Measurements from ENCODE around the gene SMIM1. TPM values are rescaled to one million over a fixed set of nuclear protein-coding genes. Genes with fewer than 3 reads are reported as not detected.

SMIM1 gene
- total RNA-seq, 1 experiment from 2014 or later = 5.5 TPM

DNA sequence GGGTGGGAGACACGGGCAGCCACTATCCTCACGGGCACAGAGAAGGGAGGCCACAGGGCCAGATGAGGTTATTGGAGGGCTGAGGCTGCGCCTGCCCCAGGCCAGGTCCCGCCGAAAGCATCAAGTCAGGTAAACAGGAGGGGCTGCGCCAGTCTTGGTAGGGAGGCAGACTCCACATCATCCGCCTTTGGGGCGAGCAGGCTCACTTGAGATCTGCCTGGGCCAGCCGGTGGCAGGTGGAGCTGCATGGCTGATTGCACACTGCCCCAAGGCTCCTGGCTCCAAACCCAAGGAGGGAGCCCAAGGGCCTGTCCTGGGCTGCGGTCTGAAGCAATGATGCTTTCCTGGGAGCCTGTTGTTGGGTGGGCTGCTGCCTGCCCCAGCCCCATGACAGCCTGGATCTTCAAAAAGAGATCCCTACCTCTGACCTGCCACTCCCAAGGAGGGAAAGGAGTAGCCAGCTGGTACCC is 4.6 kb downstream of the SMIM1 start:
- Histone ChIP-seq H3K36me3 (ENCODE audit: control insufficient read depth in 1 of 2, insufficient read depth in 2 of 2, low read length in 2 of 2) (peaks cover 10 to 21% of the 10 kb centered on the region in 2 experiments; a peak in 3 of 4 replicates), H2AFZ (ENCODE audit: low read depth, low read length, poor library complexity, severe bottlenecking) (no peak overlapping the region), H4K20me1 (ENCODE audit: insufficient read depth) (no peaks in the 10 kb centered on the region), H3K27me3 (ENCODE audit: insufficient read depth, low read length) (no peaks in the 10 kb centered on the region), H3K79me2 (ENCODE audit: insufficient read depth, low read length) (no peaks in the 10 kb centered on the region), H3K9me3 (ENCODE audit: control insufficient read depth in 1 of 2, insufficient read depth in 1 of 2, low read depth in 1 of 2, low read length in 2 of 2) (no peaks in the 10 kb centered on the region), H3K27ac (ENCODE audit: low read depth, low read length) (no peak overlapping the region), H3K9me2 (ENCODE audit: insufficient read depth) (no peaks in the 10 kb centered on the region), H3K4me1 (ENCODE audit: control insufficient read depth in 1 of 2, insufficient read depth in 2 of 2, low read length in 2 of 2) (peaks cover 22 to 34% of the 10 kb centered on the region in 2 experiments), H3K4me3 (replicated peaks in 1 of 2; ENCODE audit: low read depth in 1 of 2, low read length in 2 of 2) (no peak overlapping the region), H3K9ac (ENCODE audit: low read length) (no peak overlapping the region), H3K4me2 (ENCODE audit: low read length) (no peak overlapping the region)
- ChIA-PET POLR2A (no interaction called here), CTCF (interaction anchor here (2.3 kb wide), 1 partner anchor 19 kb away, joined by 10 read pairs; the partner anchor contains the start of gene LRRC47), RAD21 (ENCODE audit: low non-redundant PET in 1 of 2, low total read pairs in 2 of 2, uncharacterized antibody in 2 of 2, unreplicated experiment in 2 of 2) (no interaction called here)
- intact Hi-C loops (cut with micrococcal nuclease) = no loop called here
- ATAC-seq (no peak), DNase-seq (ENCODE audit: low read depth, low spot score) (no peak)
- TF ChIP-seq YY1 (IDR thresholded peaks at IDR 0.05; ENCODE audit: extremely low read depth, insufficient replicate concordance, low read depth, low read length) = no peak
- TF ChIP-seq, protein P1, sequence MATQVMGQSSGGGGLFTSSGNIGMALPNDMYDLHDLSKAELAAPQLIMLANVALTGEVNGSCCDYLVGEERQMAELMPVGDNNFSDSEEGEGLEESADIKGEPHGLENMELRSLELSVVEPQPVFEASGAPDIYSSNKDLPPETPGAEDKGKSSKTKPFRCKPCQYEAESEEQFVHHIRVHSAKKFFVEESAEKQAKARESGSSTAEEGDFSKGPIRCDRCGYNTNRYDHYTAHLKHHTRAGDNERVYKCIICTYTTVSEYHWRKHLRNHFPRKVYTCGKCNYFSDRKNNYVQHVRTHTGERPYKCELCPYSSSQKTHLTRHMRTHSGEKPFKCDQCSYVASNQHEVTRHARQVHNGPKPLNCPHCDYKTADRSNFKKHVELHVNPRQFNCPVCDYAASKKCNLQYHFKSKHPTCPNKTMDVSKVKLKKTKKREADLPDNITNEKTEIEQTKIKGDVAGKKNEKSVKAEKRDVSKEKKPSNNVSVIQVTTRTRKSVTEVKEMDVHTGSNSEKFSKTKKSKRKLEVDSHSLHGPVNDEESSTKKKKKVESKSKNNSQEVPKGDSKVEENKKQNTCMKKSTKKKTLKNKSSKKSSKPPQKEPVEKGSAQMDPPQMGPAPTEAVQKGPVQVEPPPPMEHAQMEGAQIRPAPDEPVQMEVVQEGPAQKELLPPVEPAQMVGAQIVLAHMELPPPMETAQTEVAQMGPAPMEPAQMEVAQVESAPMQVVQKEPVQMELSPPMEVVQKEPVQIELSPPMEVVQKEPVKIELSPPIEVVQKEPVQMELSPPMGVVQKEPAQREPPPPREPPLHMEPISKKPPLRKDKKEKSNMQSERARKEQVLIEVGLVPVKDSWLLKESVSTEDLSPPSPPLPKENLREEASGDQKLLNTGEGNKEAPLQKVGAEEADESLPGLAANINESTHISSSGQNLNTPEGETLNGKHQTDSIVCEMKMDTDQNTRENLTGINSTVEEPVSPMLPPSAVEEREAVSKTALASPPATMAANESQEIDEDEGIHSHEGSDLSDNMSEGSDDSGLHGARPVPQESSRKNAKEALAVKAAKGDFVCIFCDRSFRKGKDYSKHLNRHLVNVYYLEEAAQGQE (IDR thresholded peaks at IDR 0.05; ENCODE audit: low read depth) = no peak
- no peak for TF ChIP-seq ZFX (IDR thresholded peaks at IDR 0.05)
- no peak for TF ChIP-seq EGR1 (IDR thresholded peaks at IDR 0.05; ENCODE audit: low read depth)
- TF ChIP-seq, protein P2, sequence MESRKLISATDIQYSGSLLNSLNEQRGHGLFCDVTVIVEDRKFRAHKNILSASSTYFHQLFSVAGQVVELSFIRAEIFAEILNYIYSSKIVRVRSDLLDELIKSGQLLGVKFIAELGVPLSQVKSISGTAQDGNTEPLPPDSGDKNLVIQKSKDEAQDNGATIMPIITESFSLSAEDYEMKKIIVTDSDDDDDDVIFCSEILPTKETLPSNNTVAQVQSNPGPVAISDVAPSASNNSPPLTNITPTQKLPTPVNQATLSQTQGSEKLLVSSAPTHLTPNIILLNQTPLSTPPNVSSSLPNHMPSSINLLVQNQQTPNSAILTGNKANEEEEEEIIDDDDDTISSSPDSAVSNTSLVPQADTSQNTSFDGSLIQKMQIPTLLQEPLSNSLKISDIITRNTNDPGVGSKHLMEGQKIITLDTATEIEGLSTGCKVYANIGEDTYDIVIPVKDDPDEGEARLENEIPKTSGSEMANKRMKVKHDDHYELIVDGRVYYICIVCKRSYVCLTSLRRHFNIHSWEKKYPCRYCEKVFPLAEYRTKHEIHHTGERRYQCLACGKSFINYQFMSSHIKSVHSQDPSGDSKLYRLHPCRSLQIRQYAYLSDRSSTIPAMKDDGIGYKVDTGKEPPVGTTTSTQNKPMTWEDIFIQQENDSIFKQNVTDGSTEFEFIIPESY (IDR thresholded peaks at IDR 0.05; ENCODE audit: extremely low read depth, insufficient replicate concordance, low read length) = no peak
- no peak for TF ChIP-seq EZH2 (IDR thresholded peaks at IDR 0.05)
- TF ChIP-seq ZNF274 (IDR thresholded peaks at IDR 0.05; ENCODE audit: low read depth, low read length) = no peak
- TF ChIP-seq TCF7L2 (IDR thresholded peaks at IDR 0.05; ENCODE audit: borderline replicate concordance, extremely low read depth, insufficient read depth, insufficient read length) = no peak
- TF ChIP-seq, protein P3, sequence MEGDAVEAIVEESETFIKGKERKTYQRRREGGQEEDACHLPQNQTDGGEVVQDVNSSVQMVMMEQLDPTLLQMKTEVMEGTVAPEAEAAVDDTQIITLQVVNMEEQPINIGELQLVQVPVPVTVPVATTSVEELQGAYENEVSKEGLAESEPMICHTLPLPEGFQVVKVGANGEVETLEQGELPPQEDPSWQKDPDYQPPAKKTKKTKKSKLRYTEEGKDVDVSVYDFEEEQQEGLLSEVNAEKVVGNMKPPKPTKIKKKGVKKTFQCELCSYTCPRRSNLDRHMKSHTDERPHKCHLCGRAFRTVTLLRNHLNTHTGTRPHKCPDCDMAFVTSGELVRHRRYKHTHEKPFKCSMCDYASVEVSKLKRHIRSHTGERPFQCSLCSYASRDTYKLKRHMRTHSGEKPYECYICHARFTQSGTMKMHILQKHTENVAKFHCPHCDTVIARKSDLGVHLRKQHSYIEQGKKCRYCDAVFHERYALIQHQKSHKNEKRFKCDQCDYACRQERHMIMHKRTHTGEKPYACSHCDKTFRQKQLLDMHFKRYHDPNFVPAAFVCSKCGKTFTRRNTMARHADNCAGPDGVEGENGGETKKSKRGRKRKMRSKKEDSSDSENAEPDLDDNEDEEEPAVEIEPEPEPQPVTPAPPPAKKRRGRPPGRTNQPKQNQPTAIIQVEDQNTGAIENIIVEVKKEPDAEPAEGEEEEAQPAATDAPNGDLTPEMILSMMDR (IDR thresholded peaks at IDR 0.05 in 2 of 3, conservative IDR thresholded peaks at IDR 0.05 in 1 of 3; ENCODE audit: borderline replicate concordance in 1 of 3, insufficient read depth in 1 of 3, low read depth in 2 of 3, low read length in 2 of 3) = no peak
- no peak for TF ChIP-seq SP1 (IDR thresholded peaks at IDR 0.05; ENCODE audit: low read depth)
- TF ChIP-seq, protein P4, sequence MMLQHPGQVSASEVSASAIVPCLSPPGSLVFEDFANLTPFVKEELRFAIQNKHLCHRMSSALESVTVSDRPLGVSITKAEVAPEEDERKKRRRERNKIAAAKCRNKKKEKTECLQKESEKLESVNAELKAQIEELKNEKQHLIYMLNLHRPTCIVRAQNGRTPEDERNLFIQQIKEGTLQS (IDR thresholded peaks at IDR 0.05) = no peak
- TF ChIP-seq FOSL1 (IDR thresholded peaks at IDR 0.05; ENCODE audit: low read depth) = no peak
- TF ChIP-seq POLR2AphosphoS5 (IDR thresholded peaks at IDR 0.05; ENCODE audit: low read depth, low read length) = no peak
- no peak for TF ChIP-seq POLR2A (IDR thresholded peaks at IDR 0.05; ENCODE audit: borderline replicate concordance, extremely low read depth, insufficient read depth, insufficient read length)
- TF ChIP-seq SRF (IDR thresholded peaks at IDR 0.05; ENCODE audit: low read depth) = no peak
- no peak for TF ChIP-seq SIN3A (IDR thresholded peaks at IDR 0.05; ENCODE audit: low read depth)
- BruUV-seq (replicated peaks) = no TSS peak
